Measurements from ENCODE around the gene CPZ. TPM values are rescaled to one million over a fixed set of nuclear protein-coding genes. Genes with fewer than 3 reads are reported as not detected.

The CPZ gene
- total RNA-seq, 1 donor from 2014 or later, result not detected

GRCh38 chr4:8554555-8555100 is 37.9 kb upstream of the CPZ start:
- H3K27me3 ChIP-seq, result no peaks in the 10 kb centered on the region
- no peak overlapping the region for H3K4me3 ChIP-seq
- H3K27ac ChIP-seq, result no peak overlapping the region
- H3K9me3 ChIP-seq (ENCODE audit: low read depth), result no peaks in the 10 kb centered on the region
- Mint-ChIP-seq H3K36me3 (no peaks in the 10 kb centered on the region), H3K27me3 (ENCODE audit: insufficient read depth, low read depth) (peaks cover 11% of the 10 kb centered on the region), H3K4me1 (no peaks in the 10 kb centered on the region), H3K9me3 (no peaks in the 10 kb centered on the region), H3K4me3 (no peak overlapping the region), H3K27ac (no peak overlapping the region)
- no peak overlapping the region for H2AFZ ChIP-seq (replicated peaks)
- no peaks in the 10 kb centered on the region for H4K20me1 ChIP-seq (ENCODE audit: low read depth)
- no peak for TF ChIP-seq EZH2phosphoT487 (IDR thresholded peaks at IDR 0.05)
- TF ChIP-seq CTCF (IDR thresholded peaks at IDR 0.05), result no peak
- no peaks in the 10 kb centered on the region for H3K79me2 ChIP-seq (ENCODE audit: low read depth)
- H3K4me1 ChIP-seq, result peaks cover 6% of the 10 kb centered on the region
- no peak for DNase-seq (ENCODE audit: low spot score)
- H3K4me2 ChIP-seq, result no peak overlapping the region
- no peaks in the 10 kb centered on the region for H3K36me3 ChIP-seq
- H3K9ac ChIP-seq, result no peak overlapping the region
- H3F3A ChIP-seq (ENCODE audit: low read depth), result no peaks in the 10 kb centered on the region

DNA sequence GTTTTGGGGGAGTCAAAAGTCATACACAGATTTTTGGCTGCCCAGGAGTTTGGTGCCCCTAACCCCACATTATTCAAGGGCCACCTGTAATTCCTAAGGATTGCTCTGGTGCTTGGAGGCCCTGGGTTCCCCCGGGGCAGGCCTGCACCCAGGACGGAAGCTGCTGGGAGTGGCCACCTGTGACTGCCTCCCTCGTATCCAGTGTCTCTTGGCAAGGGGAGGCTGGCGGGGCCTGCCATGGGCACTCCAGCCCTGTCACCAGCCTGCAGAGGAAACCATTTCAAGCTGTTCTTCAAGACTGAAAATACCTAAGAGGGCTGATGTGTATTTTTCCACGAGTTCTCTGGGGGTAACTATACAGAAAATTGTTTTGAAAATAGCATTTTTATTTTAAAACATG is 36.8 kb upstream of the CPZ start:
- Histone ChIP-seq H3K79me2 (ENCODE audit: low read depth) (no peaks in the 10 kb centered on the region), H3K9me3 (ENCODE audit: low read depth) (no peaks in the 10 kb centered on the region), H3K27ac (no peak overlapping the region), H2AFZ (replicated peaks) (no peak overlapping the region), H3K4me2 (no peak overlapping the region), H3K4me1 (peaks cover 6% of the 10 kb centered on the region), H3K27me3 (no peaks in the 10 kb centered on the region), H3K9ac (no peak overlapping the region), H3F3A (ENCODE audit: low read depth) (no peaks in the 10 kb centered on the region), H3K4me3 (no peak overlapping the region), H4K20me1 (ENCODE audit: low read depth) (no peaks in the 10 kb centered on the region), H3K36me3 (no peaks in the 10 kb centered on the region)
- Mint-ChIP-seq H3K4me3 (no peak overlapping the region), H3K9me3 (no peaks in the 10 kb centered on the region), H3K27ac (no peak overlapping the region), H3K4me1 (no peaks in the 10 kb centered on the region), H3K27me3 (ENCODE audit: insufficient read depth, low read depth) (peaks cover 13% of the 10 kb centered on the region), H3K36me3 (no peaks in the 10 kb centered on the region)
- TF ChIP-seq EZH2 (IDR thresholded peaks at IDR 0.05) (no peak), EZH2phosphoT487 (IDR thresholded peaks at IDR 0.05) (no peak), CTCF (IDR thresholded peaks at IDR 0.05) (no peak)
- DNase-seq (ENCODE audit: low spot score), result no peak

GRCh38 chr4:8556341-8557150 is 36.0 kb upstream of the CPZ start:
- Histone ChIP-seq H3K27me3 (no peaks in the 10 kb centered on the region), H3K36me3 (no peaks in the 10 kb centered on the region), H4K20me1 (ENCODE audit: low read depth) (no peaks in the 10 kb centered on the region), H3K79me2 (ENCODE audit: low read depth) (no peaks in the 10 kb centered on the region), H3K27ac (no peak overlapping the region), H3K4me1 (peaks cover 6% of the 10 kb centered on the region), H2AFZ (replicated peaks) (no peak overlapping the region), H3K9ac (no peak overlapping the region), H3F3A (ENCODE audit: low read depth) (no peaks in the 10 kb centered on the region), H3K4me2 (no peak overlapping the region), H3K4me3 (no peak overlapping the region), H3K9me3 (ENCODE audit: low read depth) (no peaks in the 10 kb centered on the region)
- no peak for TF ChIP-seq EZH2 (IDR thresholded peaks at IDR 0.05)
- no peak for TF ChIP-seq CTCF (IDR thresholded peaks at IDR 0.05)
- no peak for TF ChIP-seq EZH2phosphoT487 (IDR thresholded peaks at IDR 0.05)
- H3K36me3 Mint-ChIP-seq, result no peaks in the 10 kb centered on the region
- peaks cover 10% of the 10 kb centered on the region for H3K27me3 Mint-ChIP-seq (ENCODE audit: insufficient read depth, low read depth)
- H3K4me3 Mint-ChIP-seq, result no peak overlapping the region
- no peaks in the 10 kb centered on the region for H3K9me3 Mint-ChIP-seq
- DNase-seq (ENCODE audit: low spot score), result no peak
- no peaks in the 10 kb centered on the region for H3K4me1 Mint-ChIP-seq
- no peak overlapping the region for H3K27ac Mint-ChIP-seq
